Mesendoderm (in vitro differentiated cells): Measurements from ENCODE around the gene GRIK2.

Source experiments
- DNase-seq: peaks from one replicate; pipeline ENCODE4 v3.0.0; 2013
- H2AK5ac ChIP-seq: 2 replicates; pipeline ENCODE4 v1.6.1; 2013; ENCODE audit warnings: low read length, inconsistent platforms
- H2BK120ac ChIP-seq: 2 replicates; pipeline ENCODE4 v1.6.1; 2013; ENCODE audit warnings: low read depth, mild to moderate bottlenecking, low read length, moderate library complexity, mixed read lengths
- H2BK15ac ChIP-seq: replicated peaks from 2 replicates; pipeline ENCODE4 v1.6.1; 2013; ENCODE audit warnings: low read depth, mild to moderate bottlenecking, moderate library complexity
- H2BK5ac ChIP-seq: 2 replicates; pipeline ENCODE4 v1.6.1; 2013; ENCODE audit warnings: low read length, inconsistent platforms
- H3K18ac ChIP-seq: 2 replicates; pipeline ENCODE4 v1.6.1; 2013; ENCODE audit warnings: mild to moderate bottlenecking, low read length, mixed read lengths
- H3K23ac ChIP-seq: one replicate; pipeline ENCODE4 v1.6.1; 2013; ENCODE audit warnings: low read length
- H3K27ac ChIP-seq: 2 replicates; pipeline ENCODE4 v1.5.1; 2013; ENCODE audit warnings: low read depth, mild to moderate bottlenecking, inconsistent platforms, low read length, moderate library complexity
- H3K27me3 ChIP-seq: 2 replicates; pipeline ENCODE4 v1.6.1; 2013; ENCODE audit warnings: low read length, control low read depth, mild to moderate bottlenecking, inconsistent platforms; ENCODE audit not compliant: insufficient read depth, poor library complexity
- H3K36me3 ChIP-seq: 2 replicates; pipeline ENCODE4 v1.6.1; 2013; ENCODE audit warnings: low read length, inconsistent platforms; ENCODE audit not compliant: control insufficient read depth, insufficient read depth
- H3K4ac ChIP-seq: one replicate; pipeline ENCODE4 v1.6.1; 2013; ENCODE audit warnings: low read depth, mild to moderate bottlenecking, low read length, moderate library complexity
- H3K4me1 ChIP-seq: 2 replicates; pipeline ENCODE4 v1.6.1; 2013; ENCODE audit warnings: low read depth, low read length, inconsistent platforms; ENCODE audit not compliant: control insufficient read depth
- H3K4me2 ChIP-seq: 2 replicates; pipeline ENCODE4 v1.6.1; 2013; ENCODE audit warnings: low read length
- H3K4me3 ChIP-seq: 2 replicates; pipeline ENCODE4 v1.5.1; 2013; ENCODE audit warnings: mild to moderate bottlenecking, low read length
- H3K56ac ChIP-seq: one replicate; pipeline ENCODE4 v1.6.1; 2013; ENCODE audit warnings: low read length
- H3K79me1 ChIP-seq: 2 replicates; pipeline ENCODE4 v1.6.1; 2013; ENCODE audit warnings: low read length, inconsistent platforms
- H3K79me2 ChIP-seq: 2 replicates; pipeline ENCODE4 v1.6.1; 2013; ENCODE audit warnings: mild to moderate bottlenecking, low read length; ENCODE audit not compliant: control insufficient read depth, insufficient read depth
- H3K9ac ChIP-seq: 2 replicates; pipeline ENCODE4 v1.6.1; 2013; ENCODE audit warnings: low read length, inconsistent platforms
- H4K5ac ChIP-seq: one replicate; pipeline ENCODE4 v1.6.1; 2013; ENCODE audit warnings: low read length
- H4K8ac ChIP-seq: one replicate; pipeline ENCODE4 v1.6.1; 2013; ENCODE audit warnings: low read depth, mild to moderate bottlenecking, control low read depth, low read length, moderate library complexity
- WGBS: extraction: QIAGEN DNeasy Blood & Tissue Kit; methylation state at CpG from one replicate; pipeline ENCODE4 v1.1.7; 2013; ENCODE audit warnings: low lambda C conversion rate, missing lambda C conversion rate; ENCODE audit not compliant: insufficient coverage; ENCODE audit errors: extremely low coverage; 5-methylcytosine and 5-hydroxymethylcytosine counted together

GRIK2 gene

DNA sequence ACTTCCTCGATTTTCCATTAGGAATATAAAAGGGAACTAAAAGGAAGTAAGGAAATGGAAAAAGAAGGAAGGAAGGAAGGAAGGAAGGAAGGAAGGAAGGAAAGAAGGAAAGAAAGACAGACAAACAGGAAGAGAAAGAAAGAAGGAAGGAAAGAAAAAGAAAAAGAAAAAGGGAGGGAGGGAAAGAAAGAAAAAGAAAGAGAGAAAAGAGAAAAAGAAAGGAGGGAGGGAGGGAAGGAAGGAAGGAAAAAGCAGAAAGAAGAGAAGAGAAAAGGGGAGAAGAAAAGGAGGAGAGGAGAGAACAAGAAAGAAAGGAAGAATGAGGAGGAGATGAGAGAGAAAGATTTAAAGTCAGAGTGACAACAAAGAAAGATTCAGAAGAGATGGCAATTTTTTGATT is 724.5 kb downstream of the GRIK2 start:
- DNase-seq: no peak
- Histone ChIP-seq H3K36me3 (no peaks in the 10 kb centered on the region), H3K27ac (no peak overlapping the region), H3K27me3 (no peaks in the 10 kb centered on the region), H4K5ac (no peak overlapping the region), H3K4me2 (no peak overlapping the region), H3K56ac (no peak overlapping the region), H3K18ac (no peak overlapping the region), H2BK15ac (no peak overlapping the region), H3K4me1 (no peaks in the 10 kb centered on the region), H2BK5ac (no peak overlapping the region), H3K79me2 (no peaks in the 10 kb centered on the region), H2BK120ac (no peak overlapping the region), H3K79me1 (no peaks in the 10 kb centered on the region), H3K9ac (no peak overlapping the region), H3K4me3 (no peak overlapping the region), H4K8ac (no peak overlapping the region), H2AK5ac (no peak overlapping the region), H3K23ac (no peak overlapping the region), H3K4ac (no peak overlapping the region)
- no CpG with 5 or more reads among the region's 1 CpG for WGBS
